HG03025 (cell line): Measurements from ENCODE around the gene CCDC141.

Experiments used
- ATAC-seq: cut with Tn5 transposase; IDR thresholded peaks from one replicate; pipeline ENCODE4 v1.9.1; 2021; ENCODE audit warnings: mild to moderate bottlenecking, moderate library complexity; ENCODE audit not compliant: unreplicated experiment, low FRiP score

CCDC141 gene

GRCh38 chr2:178980815-178981214 is 69.1 kb downstream of the CCDC141 start:
- no peak for ATAC-seq

- no peak for ATAC-seq
Measured at GRCh38 chr2:178978667-178979066, 71.3 kb downstream of the CCDC141 start.

DNA sequence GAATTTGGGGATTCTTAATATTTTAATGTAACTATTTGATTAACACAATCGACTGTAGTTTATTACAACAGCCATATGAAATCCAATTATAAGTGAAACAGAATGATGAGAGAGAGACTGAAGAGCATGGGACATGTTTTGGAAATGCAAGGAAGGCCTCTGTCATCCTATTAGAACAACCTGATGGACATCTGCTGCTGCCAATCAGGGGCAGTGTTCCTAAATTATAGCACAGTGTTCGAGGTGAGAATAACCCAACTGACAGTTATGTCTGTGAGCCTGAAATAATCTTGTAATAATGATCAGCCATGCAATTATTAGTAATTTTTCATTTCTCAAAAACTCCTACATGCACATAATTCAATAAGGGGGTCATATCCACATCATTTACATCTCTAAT is 73.6 kb downstream of the CCDC141 start:
- no peak for ATAC-seq

DNA sequence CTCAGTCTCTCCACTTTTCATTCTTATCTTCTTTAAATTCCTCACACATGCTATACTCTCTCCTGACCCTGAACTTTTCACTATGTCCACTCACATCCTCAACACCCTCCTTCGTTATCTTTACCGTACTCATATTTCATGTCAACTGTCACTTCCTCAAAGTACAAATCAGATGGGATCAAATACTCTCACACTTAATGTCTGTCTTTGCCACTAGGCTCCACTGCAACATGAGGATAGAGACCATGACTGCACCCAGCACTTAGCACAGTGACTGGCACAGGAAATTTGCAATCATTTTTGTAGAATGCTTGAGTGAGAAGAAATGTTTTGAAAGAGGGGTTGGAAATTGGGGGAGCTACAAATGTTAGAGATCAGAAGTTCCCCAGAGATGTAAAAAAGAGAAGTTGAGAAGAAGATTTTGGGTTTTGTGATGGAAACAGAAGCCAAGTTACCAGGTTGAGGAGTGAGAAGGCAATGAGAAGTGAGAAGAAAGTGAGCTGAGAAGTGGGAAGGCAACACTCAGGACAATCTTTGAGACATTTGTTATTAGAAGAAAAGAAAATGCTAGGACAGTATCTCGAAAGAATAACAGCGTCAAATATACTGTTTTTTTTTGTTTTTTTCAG is 87.0 kb downstream of the CCDC141 start:
- no peak for ATAC-seq

- no peak for ATAC-seq
Measured at GRCh38 chr2:178962152-178962551, 87.8 kb downstream of the CCDC141 start.

DNA sequence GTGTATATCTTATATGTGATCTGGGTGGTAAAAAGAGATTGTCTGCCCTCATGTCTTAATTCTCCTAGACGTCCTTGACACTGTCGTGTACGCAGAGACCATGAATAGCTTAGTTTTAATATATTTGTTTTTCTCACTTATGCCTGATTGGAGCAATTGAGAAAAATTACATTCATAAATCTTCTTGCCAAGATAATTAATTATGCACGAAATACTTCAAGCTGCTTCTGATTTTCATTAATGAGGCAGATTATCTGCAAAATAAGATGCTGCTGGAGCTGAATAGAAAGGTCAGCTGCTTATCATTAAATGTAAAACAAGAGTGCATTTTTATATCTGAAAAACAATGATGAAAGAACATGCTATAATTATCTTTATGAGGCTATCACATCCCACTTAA is 95.9 kb downstream of the CCDC141 start:
- ATAC-seq = no peak

DNA sequence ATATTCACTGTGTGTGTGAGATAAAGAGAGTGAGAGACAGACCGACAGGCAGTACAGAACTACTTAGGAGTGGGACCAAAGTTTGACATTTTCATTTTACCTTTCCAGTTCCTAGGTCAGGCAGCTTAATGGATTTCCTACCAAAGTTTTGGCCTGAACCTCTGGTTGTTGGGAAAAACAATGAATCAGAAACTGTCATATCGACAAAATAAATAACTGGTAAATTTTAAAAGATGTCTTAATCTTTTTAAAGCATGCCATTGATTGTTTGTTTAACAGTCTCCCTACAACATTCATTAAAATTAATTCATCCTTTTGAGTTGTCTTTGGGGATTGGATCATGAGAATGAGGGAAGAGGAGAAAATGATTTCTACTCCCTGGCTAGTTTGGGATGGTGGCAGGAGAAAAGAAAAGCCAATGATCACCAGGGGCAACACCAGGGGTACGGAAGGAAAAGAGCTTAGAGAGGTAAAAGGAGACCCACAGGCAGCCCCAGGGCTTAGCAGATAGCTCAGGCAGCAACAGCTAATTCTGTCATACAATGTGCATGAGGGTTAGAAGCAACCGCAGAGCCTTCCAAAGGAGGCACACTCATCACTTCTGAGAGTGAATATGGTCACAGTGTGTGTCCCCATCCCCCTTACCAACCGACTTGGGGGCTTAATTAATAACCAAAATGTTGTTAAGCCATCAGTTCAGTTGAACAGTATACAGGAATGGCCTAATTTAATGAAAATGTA is 98.5 kb downstream of the CCDC141 start:
- ATAC-seq = no peak

- no peak for ATAC-seq
Measured at GRCh38 chr2:178949584-178949983, 100.4 kb downstream of the CCDC141 start.

DNA sequence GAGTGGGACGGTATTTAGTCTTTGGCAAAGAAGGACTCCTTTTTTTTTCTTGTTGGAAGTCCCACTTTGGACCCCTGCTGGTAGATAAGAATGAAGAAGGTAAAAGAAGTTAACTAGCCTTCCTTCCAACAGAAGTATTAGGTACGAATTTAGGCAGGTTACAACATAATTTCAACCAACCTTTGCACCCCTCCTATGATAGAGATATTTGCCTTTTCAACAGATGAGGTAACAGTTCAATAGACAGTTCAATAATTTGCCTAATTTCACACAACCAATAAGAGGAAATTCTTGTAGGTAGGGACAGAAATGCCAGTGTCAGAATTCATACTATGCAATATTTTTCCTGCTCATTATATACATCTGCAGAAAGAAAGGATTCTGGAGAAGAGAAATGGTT is 100.8 kb downstream of the CCDC141 start:
- no peak for ATAC-seq

DNA sequence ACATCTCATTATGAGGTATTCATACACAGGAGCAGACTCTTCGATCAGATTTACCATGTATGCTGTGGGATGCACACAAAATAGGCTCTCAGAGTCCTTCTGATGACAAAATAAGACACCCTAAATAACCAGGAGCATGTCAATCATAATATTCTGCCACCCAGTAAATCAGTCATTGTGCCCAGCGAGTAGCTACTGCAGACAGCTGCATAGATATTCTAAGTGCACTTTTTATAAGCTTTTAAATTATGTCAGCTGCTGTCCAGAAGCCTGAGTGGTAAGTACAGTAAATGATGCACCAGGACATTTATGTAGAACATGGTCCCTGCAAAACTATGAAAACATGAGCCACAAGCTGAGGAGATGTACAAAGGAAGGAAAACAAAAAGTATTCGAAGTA is 102.9 kb downstream of the CCDC141 start:
- ATAC-seq = no peak

GRCh38 chr2:178946494-178946893 is 103.4 kb downstream of the CCDC141 start:
- no peak for ATAC-seq

DNA sequence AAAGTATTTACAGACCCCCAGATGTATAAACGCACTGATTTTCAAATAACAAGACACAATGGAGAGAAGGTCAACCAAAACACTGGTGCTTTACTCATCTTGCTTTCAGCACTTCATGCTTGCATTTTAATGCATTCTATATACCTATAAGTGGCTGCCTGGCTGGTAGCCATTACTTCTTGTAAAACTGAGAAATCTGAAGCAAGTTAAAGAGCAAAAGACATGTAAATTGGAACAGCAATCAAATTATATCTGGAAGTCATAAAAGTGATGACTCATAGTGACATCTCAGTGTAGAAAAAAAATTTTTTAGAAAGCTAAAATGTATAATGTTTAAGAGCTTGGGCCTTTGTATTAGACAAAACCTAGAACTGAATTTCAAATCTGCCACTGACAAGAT is 106.2 kb downstream of the CCDC141 start:
- no peak for ATAC-seq

- ATAC-seq = no peak
Measured at GRCh38 chr2:178934571-178934970, 115.4 kb downstream of the CCDC141 start.

DNA sequence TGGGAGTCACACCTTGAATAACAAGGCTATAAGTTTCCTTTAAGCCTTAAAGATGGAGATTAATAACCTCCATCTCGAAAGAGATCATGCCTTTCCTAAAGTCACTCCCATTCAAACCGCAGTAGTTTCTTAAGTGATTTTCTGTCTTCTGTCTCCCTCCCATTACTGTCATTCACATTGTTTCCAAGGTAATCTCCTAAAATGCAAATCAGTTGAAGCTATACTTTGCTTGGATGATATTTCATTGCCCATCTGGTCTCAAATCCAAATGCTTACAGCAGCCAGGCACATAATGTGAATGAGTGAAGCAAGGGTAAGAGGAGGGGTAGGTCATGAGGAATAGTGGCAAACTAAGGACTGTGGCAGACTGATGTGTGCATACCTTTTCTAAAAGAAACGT is 116.4 kb downstream of the CCDC141 start:
- no peak for ATAC-seq

DNA sequence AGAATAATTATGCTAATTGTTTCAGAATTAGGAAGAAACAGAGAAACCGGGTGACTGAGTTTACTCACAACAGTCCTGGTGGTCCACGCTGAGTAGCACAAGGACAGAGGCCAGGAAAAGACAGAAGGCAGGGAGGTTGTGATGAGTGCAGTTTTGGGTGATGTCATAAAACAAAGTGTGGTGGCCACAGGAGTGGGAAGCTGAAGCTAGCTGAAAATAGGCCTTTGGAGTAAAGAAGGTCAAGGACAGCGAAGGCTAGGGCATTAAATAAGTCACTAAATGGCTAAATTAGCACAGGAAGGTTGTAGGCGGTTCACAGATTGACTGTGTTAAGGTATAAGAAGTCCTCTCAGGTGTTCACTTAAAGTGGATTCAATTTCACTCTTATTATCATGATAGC is 121.9 kb downstream of the CCDC141 start:
- no peak for ATAC-seq

DNA sequence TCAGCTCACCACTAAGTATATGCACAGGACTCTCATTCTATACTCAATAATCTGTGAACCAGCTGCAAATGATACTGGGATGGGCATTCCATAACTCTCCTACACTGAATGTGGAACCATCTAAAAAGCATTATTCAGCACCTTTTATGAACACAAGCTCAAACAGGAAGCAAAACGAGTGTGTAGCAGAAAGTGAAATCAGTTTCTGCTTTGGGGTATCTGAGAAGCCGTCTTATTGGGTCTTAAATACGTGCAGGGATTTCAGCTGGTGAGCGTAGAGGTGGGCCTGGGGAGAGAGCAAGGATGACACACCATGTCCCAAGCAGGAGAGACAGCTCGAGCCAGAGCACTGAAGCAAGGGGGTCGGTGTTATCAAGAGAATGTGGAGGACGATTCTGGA is 122.8 kb downstream of the CCDC141 start:
- no peak for ATAC-seq

- no peak for ATAC-seq
Measured at GRCh38 chr2:178924817-178925216, 125.1 kb downstream of the CCDC141 start.

DNA sequence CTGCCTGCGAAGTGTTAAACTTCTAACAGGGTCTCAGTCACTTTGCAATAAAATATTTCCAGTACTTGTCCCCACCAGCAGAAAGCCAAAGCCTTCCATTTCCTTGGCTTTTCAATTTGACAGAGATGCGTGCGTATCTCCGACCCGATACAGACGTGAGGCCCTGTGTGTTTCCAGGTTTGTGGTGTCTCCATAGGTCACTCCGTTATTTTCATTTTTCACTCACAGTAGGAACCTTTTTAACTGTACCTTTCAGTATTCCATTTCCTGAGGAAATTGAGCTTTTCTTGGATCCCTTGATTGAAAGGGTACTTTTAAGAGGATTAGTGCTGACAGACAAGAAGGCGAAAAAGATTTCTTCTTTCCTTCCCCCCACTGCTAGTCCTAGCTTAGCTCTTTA is 126.4 kb downstream of the CCDC141 start:
- no peak for ATAC-seq

DNA sequence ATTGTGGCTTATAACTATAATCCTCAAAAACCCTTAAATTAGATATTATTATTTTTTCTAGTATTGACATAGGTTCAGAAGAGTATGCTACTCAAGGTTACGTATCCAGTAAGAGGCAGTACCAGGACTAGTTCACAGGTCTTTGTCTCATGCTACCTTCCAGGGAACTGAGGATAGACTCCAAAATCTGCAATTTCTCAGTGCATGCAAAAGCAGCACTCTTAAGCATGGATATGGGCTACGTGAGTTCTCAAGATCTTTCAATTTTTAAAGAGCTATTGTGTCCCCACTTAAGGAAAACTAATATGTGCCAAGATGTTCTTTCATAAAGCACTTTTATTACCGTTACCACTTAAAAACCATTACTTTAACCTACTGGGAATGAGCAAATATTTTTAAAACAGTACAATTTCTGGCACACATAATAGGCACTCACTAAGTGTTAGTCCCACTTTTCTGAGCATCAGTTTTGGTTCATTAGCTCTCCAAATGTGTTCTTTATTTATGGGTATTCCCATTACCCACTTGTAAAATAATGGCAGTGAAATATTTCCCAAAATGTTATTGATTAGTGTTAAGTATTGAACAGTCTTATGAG is 128.9 kb downstream of the CCDC141 start:
- no peak for ATAC-seq

DNA sequence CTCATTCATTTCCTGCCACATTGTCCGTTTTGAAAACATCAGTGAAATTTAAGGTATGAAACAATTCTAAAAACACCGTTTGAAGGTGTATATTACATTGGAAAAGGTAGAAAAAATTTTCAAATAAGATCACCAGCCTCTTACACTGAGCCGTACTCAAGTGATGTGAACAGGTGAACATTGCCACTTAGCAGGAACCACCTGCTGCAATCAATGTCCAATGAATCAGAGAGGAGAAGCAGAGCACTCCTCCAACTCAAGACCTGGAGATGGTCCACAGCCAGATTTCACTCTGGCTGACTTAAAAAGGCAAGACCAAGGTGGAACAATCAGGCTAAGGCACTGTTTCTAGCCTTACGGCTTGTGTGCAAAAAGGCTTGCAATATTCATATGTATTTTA is 132.4 kb downstream of the CCDC141 start:
- no peak for ATAC-seq

DNA sequence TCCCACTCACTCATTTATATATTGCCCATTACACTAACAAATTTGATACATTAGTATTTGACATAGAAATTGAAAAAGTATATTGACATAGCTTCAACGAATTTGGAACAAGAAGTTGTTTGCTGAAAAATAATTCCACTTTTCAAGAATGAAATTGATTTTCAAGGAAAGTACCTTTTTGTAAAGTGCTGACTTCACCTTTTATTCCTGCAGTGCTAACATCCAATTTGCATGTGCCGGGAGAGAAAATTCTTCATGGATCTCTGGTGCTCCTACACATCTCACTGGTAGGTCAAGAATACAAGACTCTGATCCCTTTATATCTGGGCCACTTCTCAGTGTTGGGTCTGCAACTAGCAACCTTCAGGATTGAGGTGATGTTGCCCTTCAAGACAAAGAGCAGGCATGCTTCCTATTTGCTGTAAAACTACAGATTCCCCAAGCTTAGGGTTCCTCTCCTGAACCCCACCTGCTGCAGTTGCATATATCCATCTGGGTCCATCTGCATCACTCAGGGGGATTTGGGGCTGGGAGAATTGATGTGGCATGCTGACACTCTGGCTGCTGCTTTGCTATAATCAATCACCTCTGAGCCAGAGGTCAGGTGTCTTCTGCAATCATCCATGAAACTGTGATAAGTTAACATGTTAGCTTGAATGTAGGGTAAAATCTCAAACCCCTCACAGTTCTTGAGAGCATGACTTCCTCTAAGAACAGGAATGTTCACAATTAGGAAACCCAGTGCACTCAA is 134.3 kb downstream of the CCDC141 start:
- ATAC-seq = no peak
